GM21390 (cell line): ENCODE measurements around the gene ARL15.

ENCODE experiments used
- ATAC-seq: cut with Tn5 transposase; IDR thresholded peaks from one replicate; pipeline ENCODE4 v1.9.1; 2021; ENCODE audit not compliant: unreplicated experiment

ARL15 gene

GRCh38 chr5:53948598-53948997 lies 361.8 kb downstream of the ARL15 start:
- no peak for ATAC-seq

GRCh38 chr5:53946405-53947100 lies 363.8 kb downstream of the ARL15 start:
- ATAC-seq, result no peak

- no peak for ATAC-seq
Observed at GRCh38 chr5:53944981-53945380, 365.4 kb downstream of the ARL15 start.

- ATAC-seq, result no peak
Observed at GRCh38 chr5:53943938-53944337, 366.4 kb downstream of the ARL15 start.

GRCh38 chr5:53942724-53943123 lies 367.6 kb downstream of the ARL15 start:
- no peak for ATAC-seq

- ATAC-seq, result no peak
Observed at GRCh38 chr5:53940921-53941320, 369.5 kb downstream of the ARL15 start.

GRCh38 chr5:53937467-53937866 lies 372.9 kb downstream of the ARL15 start:
- ATAC-seq, result no peak

GRCh38 chr5:53936481-53937352 lies 373.7 kb downstream of the ARL15 start:
- no peak for ATAC-seq

- ATAC-seq, result no peak
Observed at GRCh38 chr5:53934151-53934820, 376.1 kb downstream of the ARL15 start.

- ATAC-seq, result no peak
Observed at GRCh38 chr5:53932351-53932750, 378.0 kb downstream of the ARL15 start.

GRCh38 chr5:53930457-53930856 lies 379.9 kb downstream of the ARL15 start:
- no peak for ATAC-seq

GRCh38 chr5:53929570-53929969 lies 380.8 kb downstream of the ARL15 start:
- no peak for ATAC-seq

- ATAC-seq, result no peak
Observed at GRCh38 chr5:53929152-53929551, 381.2 kb downstream of the ARL15 start.

GRCh38 chr5:53928641-53929040 lies 381.7 kb downstream of the ARL15 start:
- ATAC-seq, result no peak

GRCh38 chr5:53927668-53928247 lies 382.6 kb downstream of the ARL15 start:
- ATAC-seq, result no peak

GRCh38 chr5:53926026-53926425 lies 384.3 kb downstream of the ARL15 start:
- ATAC-seq, result no peak

- no peak for ATAC-seq
Observed at GRCh38 chr5:53924392-53924791, 386.0 kb downstream of the ARL15 start.

GRCh38 chr5:53923961-53924360 lies 386.4 kb downstream of the ARL15 start:
- no peak for ATAC-seq

- no peak for ATAC-seq
Observed at GRCh38 chr5:53922508-53923498, 387.6 kb downstream of the ARL15 start.

- no peak for ATAC-seq
Observed at GRCh38 chr5:53917826-53918225, 392.5 kb downstream of the ARL15 start.
